Measurements from ENCODE around the gene KCNN1.
"Not testable (repeated sequence)": the region's sequence is repeated elsewhere in the genome, so short reads cannot be mapped to it uniquely, and the experiment has no call there.

Gene KCNN1

GRCh38 chr19:17999684-18000479, 33.0 kb downstream of the KCNN1 start:
- in situ Hi-C loops (cut with MboI; ENCODE audit: low sequenced_read_pairs) = no loop called here

DNA sequence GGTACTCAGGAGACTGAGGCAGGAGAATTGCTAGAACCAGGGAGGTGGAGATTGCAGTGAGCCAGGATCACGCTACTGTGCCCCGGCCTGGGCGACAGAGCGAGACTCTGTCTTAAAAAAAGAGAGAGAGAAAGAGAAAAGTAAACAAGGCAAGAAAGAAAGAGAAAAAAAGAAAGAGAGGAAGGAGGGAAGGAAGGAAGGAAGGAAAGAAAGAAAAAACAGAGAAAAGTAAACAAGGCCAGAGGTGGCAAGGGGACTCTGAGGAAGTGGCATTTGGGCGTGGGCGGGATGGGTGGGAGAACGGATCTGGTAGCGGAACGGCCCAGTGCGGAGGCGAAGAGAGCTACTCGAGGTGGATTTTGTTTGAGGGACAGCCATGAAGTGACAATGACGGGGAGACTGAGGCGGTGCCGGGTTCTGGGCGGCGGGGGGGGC, 33.6 kb downstream of the KCNN1 start:
- in situ Hi-C loops (cut with MboI; ENCODE audit: low sequenced_read_pairs) = no loop called here

- in situ Hi-C loops (cut with MboI; ENCODE audit: low sequenced_read_pairs) = no loop called here
These were observed 34.2 kb downstream of the KCNN1 start for GRCh38 chr19:18000915-18001776.

DNA sequence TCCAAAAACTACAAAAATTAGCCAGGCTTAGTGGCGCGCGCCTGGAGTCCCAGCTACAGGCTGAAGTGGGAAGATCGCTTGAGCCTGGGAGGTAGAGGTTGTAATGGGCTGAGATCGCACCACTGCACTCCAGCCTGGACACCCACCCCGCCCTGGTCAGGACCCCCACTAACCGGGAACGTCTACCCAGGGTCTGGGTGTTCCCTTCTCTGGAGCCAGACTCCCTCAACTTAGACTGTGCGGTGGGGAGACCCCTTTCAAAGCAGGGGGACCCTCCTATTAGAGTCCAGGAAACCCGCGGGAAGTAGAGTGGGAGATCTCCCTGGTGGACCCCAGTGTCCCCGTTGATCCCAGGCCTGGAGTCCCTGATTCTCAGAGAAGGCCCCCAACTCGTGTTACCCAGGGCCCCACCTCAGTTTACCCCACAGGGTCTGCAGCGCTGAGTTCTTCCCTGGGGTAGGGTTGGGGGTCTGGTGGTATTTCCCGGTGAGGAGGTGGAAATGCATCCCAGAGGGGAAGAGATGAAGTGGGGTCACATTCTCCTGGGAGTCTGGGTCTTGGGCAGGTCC, 35.0 kb downstream of the KCNN1 start:
- in situ Hi-C loops (cut with MboI; ENCODE audit: low sequenced_read_pairs) = no loop called here

- in situ Hi-C loops (cut with MboI; ENCODE audit: low sequenced_read_pairs) = no loop called here
These were observed 35.5 kb downstream of the KCNN1 start for GRCh38 chr19:18002347-18002850.

DNA sequence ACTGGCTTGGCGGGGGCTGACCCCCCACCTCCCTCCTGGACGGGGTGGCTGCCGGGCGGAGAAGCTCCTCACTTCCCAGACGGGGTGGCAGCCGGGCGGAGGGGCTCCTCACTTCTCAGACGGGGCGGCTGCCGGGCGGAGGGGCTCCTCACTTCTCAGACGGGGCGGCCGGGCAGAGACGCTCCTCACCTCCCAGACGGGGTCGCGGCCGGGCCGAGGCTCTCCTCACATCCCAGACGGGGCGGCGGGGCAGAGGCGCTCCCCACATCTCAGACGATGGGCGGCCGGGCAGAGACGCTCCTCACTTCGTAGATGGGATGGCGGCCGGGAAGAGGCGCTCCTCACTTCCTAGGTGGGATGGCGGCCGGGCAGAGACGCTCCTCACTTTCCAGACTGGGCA, 38.8 kb downstream of the KCNN1 start:
- in situ Hi-C loops (cut with MboI; ENCODE audit: low sequenced_read_pairs) = not testable (repeated sequence)

GRCh38 chr19:18007044-18007916, 40.4 kb downstream of the KCNN1 start:
- in situ Hi-C loops (cut with MboI; ENCODE audit: low sequenced_read_pairs) = no loop called here

DNA sequence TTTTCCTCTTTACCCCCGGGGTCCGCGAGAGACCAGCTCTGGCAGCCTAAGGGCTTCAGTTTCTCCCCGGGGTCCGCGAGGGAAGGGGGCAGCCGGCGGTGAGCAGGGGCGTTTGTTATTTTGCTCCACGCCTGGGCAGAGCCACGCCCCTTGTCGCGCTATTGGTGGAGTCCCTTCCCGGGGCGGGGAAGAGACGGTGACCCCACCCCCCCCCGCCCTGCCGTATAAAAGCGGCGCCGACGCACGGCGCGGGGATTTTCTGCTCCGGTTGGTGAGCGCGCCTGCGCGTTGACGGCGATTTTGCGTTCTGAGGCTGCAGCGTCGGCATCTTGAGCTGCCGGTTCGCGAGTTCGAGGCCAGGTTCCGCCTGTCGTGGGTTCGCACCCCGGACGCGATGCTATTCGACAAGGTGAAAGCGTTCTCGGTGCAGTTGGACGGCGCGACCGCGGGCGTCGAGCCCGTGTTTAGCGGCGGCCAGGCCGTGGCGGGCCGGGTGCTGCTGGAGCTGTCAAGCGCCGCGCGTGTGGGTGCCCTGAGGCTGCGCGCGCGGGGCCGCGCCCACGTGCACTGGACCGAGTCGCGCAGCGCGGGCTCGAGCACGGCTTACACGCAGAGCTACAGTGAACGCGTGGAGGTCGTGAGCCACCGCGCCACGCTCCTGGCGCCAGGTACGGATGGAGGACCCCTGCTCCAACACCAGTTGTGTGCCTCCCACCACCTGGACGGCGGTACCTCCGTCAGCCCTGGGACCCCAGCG, 41.2 kb downstream of the KCNN1 start, which contains the start of gene ARRDC2:
TSS of gene ARRDC2 (plus strand) at position 254 of the 757 bp plus-strand sequence. CDS start at position 395, 141 bp downstream.
- in situ Hi-C loops (cut with MboI; ENCODE audit: low sequenced_read_pairs) = no loop called here

DNA sequence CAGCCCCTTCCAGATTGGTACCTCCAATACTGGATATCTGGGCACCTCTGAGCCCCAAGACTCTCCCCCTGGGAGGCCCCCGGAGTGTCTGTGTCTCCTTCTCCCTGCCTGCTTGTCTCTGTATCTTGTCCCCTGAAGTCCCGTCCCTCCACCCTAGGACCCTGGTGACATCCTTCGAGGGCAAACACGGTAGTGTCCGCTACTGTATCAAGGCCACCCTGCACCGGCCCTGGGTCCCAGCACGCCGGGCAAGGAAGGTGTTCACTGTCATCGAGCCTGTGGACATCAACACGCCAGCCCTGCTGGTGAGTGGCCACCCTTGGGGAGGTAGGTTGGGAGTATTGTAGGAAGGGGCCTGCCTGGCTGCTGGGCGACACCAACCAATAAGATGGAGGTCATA, 41.9 kb downstream of the KCNN1 start:
- in situ Hi-C loops (cut with MboI; ENCODE audit: low sequenced_read_pairs) = no loop called here

DNA sequence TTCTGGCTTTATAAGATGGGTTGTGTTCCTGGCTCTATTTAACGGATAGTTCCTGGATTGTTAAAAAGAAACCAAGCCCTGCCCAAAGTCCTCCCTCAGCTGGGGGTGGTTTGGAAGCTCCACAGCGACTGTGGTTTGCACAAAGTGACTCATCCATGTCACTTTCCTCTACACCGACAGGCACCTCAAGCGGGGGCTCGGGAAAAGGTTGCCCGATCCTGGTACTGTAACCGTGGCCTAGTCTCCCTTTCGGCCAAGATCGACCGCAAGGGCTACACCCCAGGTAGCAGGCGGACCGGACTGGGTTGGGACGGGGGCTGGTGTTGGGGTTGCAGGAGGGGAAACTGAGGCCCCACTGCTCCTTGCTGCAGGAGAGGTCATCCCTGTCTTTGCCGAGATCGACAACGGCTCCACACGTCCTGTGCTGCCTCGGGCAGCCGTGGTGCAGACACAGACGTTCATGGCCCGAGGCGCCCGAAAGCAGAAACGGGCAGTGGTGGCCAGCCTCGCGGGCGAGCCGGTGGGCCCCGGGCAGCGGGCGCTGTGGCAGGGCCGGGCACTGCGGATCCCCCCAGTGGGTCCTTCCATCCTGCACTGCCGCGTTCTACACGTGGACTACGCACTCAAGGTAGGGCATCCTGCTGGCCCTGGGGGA, 42.6 kb downstream of the KCNN1 start:
- in situ Hi-C loops (cut with MboI; ENCODE audit: low sequenced_read_pairs) = no loop called here

- in situ Hi-C loops (cut with MboI; ENCODE audit: low sequenced_read_pairs) = no loop called here
These were observed 43.2 kb downstream of the KCNN1 start for GRCh38 chr19:18010149-18010548.

- in situ Hi-C loops (cut with MboI; ENCODE audit: low sequenced_read_pairs) = no loop called here
These were observed 46.6 kb downstream of the KCNN1 start for GRCh38 chr19:18013210-18014111.

DNA sequence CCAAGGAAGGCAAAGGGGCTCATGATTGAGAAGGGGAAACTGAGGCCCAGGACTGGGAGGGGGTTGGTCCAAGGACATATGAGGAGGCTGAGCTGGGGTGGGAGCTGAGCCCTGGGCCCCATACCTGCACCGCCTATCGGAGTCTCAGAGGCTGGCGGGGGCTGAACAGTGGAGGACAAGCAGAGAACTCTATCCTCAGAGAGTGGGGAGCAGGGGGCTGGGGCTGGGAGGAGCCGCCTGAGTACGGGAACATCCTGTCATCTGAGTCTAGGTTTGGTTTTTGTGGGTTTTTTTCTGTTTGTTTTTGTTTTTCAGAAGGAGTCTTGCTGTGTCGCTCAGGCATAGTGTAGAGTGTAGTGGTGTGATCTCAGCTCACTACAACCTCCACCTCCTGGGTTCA, 47.3 kb downstream of the KCNN1 start:
- in situ Hi-C loops (cut with MboI; ENCODE audit: low sequenced_read_pairs) = no loop called here

- in situ Hi-C loops (cut with MboI; ENCODE audit: low sequenced_read_pairs) = loop anchor here (5.0 kb wide), 1 partner anchor 36 kb away; no protein-coding TSS in a partner anchor
These were observed 49.5 kb downstream of the KCNN1 start for GRCh38 chr19:18016209-18016910.

GRCh38 chr19:18017275-18018083, 50.6 kb downstream of the KCNN1 start:
- in situ Hi-C loops (cut with MboI; ENCODE audit: low sequenced_read_pairs) = loop anchor here (5.0 kb wide), 1 partner anchor 35 kb away; no protein-coding TSS in a partner anchor

Measured in HL-60/S4 treated with retinoic acid at 250 ng/mL for 4 days and 3 days (cell line).